SK-N-SH (cell line): ENCODE results near the gene MYL12B. TPM values are rescaled to one million over a fixed set of nuclear protein-coding genes. Genes with fewer than 3 reads are reported as not detected.

Experiments
- CTCF ChIA-PET: fragments of 300-600, 350-600 bp; formaldehyde crosslinking; extraction: SDS; loops from one replicate; lab custom pipeline; 2021; lab: Yijun Ruan, JAX
- POLR2A ChIA-PET: fragments of 350-600 bp; sonication (Branson Sonifier 250); formaldehyde crosslinking; extraction: SDS; loops from one replicate; lab custom pipeline; 2020; ENCODE audit warnings: antibody characterized with exemption, inconsistent platforms; lab: Yijun Ruan, JAX
- DNase-seq: peaks from one replicate; pipeline ENCODE4 v3.0.0; 2012
- H2AFZ ChIP-seq: fragments of 200-600 bp; sonication (generic); 2 replicates; pipeline ENCODE4 v1.8.1; 2016; ENCODE audit warnings: antibody characterized with exemption, mild to moderate bottlenecking, low read depth
- H3F3A ChIP-seq: fragments of 200-600 bp; sonication (generic); replicated peaks from 2 replicates; pipeline ENCODE3; 2016; ENCODE audit warnings: antibody characterized with exemption, mild to moderate bottlenecking; ENCODE audit not compliant: insufficient read depth
- H3K27ac ChIP-seq, 2 experiments: fragments of 200-500 bp in 1 of 2; fragments of 200-600 bp in 1 of 2; sonication (Bioruptor generic) in 1 of 2; sonication (generic), shearing (Covaris generic) in 1 of 2; 2 replicates each; pipeline versions ENCODE4 v1.5.1 to v1.6.1; 2014 to 2016; ENCODE audit warnings: low read depth in 2 of 2, inconsistent platforms in 1 of 2, low read length in 1 of 2, mild to moderate bottlenecking in 1 of 2, mixed read lengths in 1 of 2
- H3K27me3 ChIP-seq: fragments of 200-600 bp; sonication (generic), shearing (Covaris generic); 2 replicates; pipeline ENCODE4 v1.6.1; 2016; ENCODE audit warnings: mixed run types; ENCODE audit not compliant: insufficient read depth
- H3K36me3 ChIP-seq, 2 experiments: fragments of 200-500 bp in 1 of 2; fragments of 200-600 bp in 1 of 2; sonication (Bioruptor generic) in 1 of 2; sonication (generic) in 1 of 2; replicated peaks in 1 of 2; 2 replicates each; pipeline versions ENCODE3 to v1.5.1; 2014 to 2016; ENCODE audit warnings: low read length in 1 of 2, mild to moderate bottlenecking in 1 of 2; ENCODE audit not compliant: insufficient read depth in 2 of 2, control insufficient read depth in 1 of 2
- H3K4me1 ChIP-seq, 2 experiments: fragments of 200-500 bp in 1 of 2; fragments of 200-600 bp in 1 of 2; sonication (Bioruptor generic) in 1 of 2; sonication (generic), shearing (Covaris generic) in 1 of 2; 2 replicates each; pipeline versions ENCODE4 v1.5.1 to v1.6.1; 2014 to 2016; ENCODE audit warnings: low read depth in 1 of 2, low read length in 1 of 2, mixed run types in 1 of 2; ENCODE audit not compliant: insufficient read depth in 2 of 2, control insufficient read depth in 1 of 2
- H3K4me2 ChIP-seq: fragments of 200-600 bp; sonication (generic), shearing (Covaris generic); 2 replicates; pipeline ENCODE4 v1.6.1; 2017; ENCODE audit warnings: mixed run types
- H3K4me3 ChIP-seq, 2 experiments: fragments of 200-500 bp in 1 of 2; fragments of 200-600 bp in 1 of 2; sonication (Bioruptor generic) in 1 of 2; sonication (generic), shearing (Covaris generic) in 1 of 2; 2 replicates each; pipeline versions ENCODE4 v1.5.1 to v1.8.1; 2014 to 2016; ENCODE audit warnings: low read depth in 2 of 2, inconsistent platforms in 1 of 2, low read length in 1 of 2, mild to moderate bottlenecking in 1 of 2, mixed read lengths in 1 of 2, moderate library complexity in 1 of 2
- H3K79me2 ChIP-seq: fragments of 200-600 bp; sonication (generic); 2 replicates; pipeline ENCODE4 v1.8.1; 2017; ENCODE audit warnings: mild to moderate bottlenecking; ENCODE audit not compliant: insufficient read depth
- H3K9ac ChIP-seq: fragments of 200-600 bp; sonication (generic); 2 replicates; pipeline ENCODE4 v1.6.1; 2017; ENCODE audit warnings: mixed run types
- H3K9me2 ChIP-seq: fragments of 200-600 bp; sonication (generic); 2 replicates; pipeline ENCODE4 v1.6.1; 2017; ENCODE audit warnings: mixed run types
- H3K9me3 ChIP-seq: fragments of 200-600 bp; sonication (generic); 2 replicates; pipeline ENCODE4 v1.6.1; 2017; ENCODE audit warnings: mixed run types, mild to moderate bottlenecking, moderate library complexity
- H4K20me1 ChIP-seq: fragments of 200-600 bp; sonication (generic); 2 replicates; pipeline ENCODE4 v1.6.1; 2017; ENCODE audit warnings: mild to moderate bottlenecking, mixed run types; ENCODE audit not compliant: insufficient read depth
- CHD2 ChIP-seq: fragments of 150-350 bp; IDR thresholded peaks from 2 replicates; pipeline ENCODE4 v1.6.1; 2018; ENCODE audit warnings: low read length; ENCODE audit not compliant: partially characterized antibody
- ELF1 ChIP-seq: IDR thresholded peaks from 2 replicates; pipeline ENCODE4 v1.4.0; 2012
- EP300 ChIP-seq, 2 experiments: IDR thresholded peaks; 2 replicates each; pipeline versions ENCODE4 v1.4.0 to v1.6.1; 2012; ENCODE audit warnings: borderline replicate concordance in 1 of 2, low read depth in 1 of 2, low read length in 1 of 2
- FOSL2 ChIP-seq: IDR thresholded peaks from 2 replicates; pipeline ENCODE4 v1.4.0; 2012; ENCODE audit warnings: low read depth, mild to moderate bottlenecking, moderate library complexity, borderline replicate concordance
- FOXJ3 ChIP-seq: sonication (generic); formaldehyde crosslinking; IDR thresholded peaks from 2 replicates; pipeline ENCODE4 v1.5.1; 2020; ENCODE audit warnings: mild to moderate bottlenecking, missing genetic modification reagents
- GABPA ChIP-seq: IDR thresholded peaks from 2 replicates; pipeline ENCODE4 v1.4.0; 2012; ENCODE audit warnings: low read depth, mild to moderate bottlenecking
- GATA2 ChIP-seq: sonication (generic); formaldehyde crosslinking; IDR thresholded peaks from 2 replicates; pipeline ENCODE4 v1.5.0; 2020; ENCODE audit warnings: mild to moderate bottlenecking, missing genetic modification reagents
- PBX3 ChIP-seq: IDR thresholded peaks from 2 replicates; pipeline ENCODE4; 2012
- RAD21 ChIP-seq: IDR thresholded peaks from 2 replicates; pipeline ENCODE4 v1.6.1; 2012; ENCODE audit warnings: mild to moderate bottlenecking, low read length
- RCOR1 ChIP-seq: fragments of 150-350 bp; IDR thresholded peaks from 2 replicates; pipeline ENCODE4 v1.6.1; 2017; ENCODE audit warnings: antibody characterized with exemption, low read length
- RXRA ChIP-seq: IDR thresholded peaks from 2 replicates; pipeline ENCODE4 v1.4.0; 2012; ENCODE audit warnings: low read depth, mild to moderate bottlenecking, borderline replicate concordance
- SIN3A ChIP-seq: IDR thresholded peaks from 2 replicates; pipeline ENCODE4 v1.6.1; 2012; ENCODE audit warnings: low read depth, mild to moderate bottlenecking, low read length, moderate library complexity, borderline replicate concordance
- SMC3 ChIP-seq: IDR thresholded peaks from 2 replicates; pipeline ENCODE4 v1.6.1; 2012; ENCODE audit warnings: low read depth, low read length, improper control_type of control experiment
- WGBS: methylation state at CpG from one replicate; pipeline ENCODE4 v1.1.6; 2017; ENCODE audit warnings: low lambda C conversion rate; 5-methylcytosine and 5-hydroxymethylcytosine counted together
- polyA plus RNA-seq, 3 experiments: library from polyadenylated mRNA; depleted of rRNA; stranded (reverse); fragments of >200 nt; gene quantifications; 2 replicates each; pipeline ENCODE4 v1.2.3, GENCODE V29; 2012
- TF ChIP-seq, protein P1 (sequence below): IDR thresholded peaks from 2 replicates; pipeline ENCODE4 v1.4.0; 2012; ENCODE audit warnings: low read depth, borderline replicate concordance
- TF ChIP-seq, protein P2 (sequence below): IDR thresholded peaks from 2 replicates; pipeline ENCODE4 v1.4.0; 2012; ENCODE audit warnings: low read depth
- TF ChIP-seq, protein P3 (sequence below): fragments of 200-600 bp; sonication (generic); IDR thresholded peaks from 2 replicates; pipeline ENCODE4 v1.6.1; 2017; ENCODE audit warnings: antibody characterized with exemption, mild to moderate bottlenecking, moderate library complexity
- TF ChIP-seq, protein P4 (sequence below): IDR thresholded peaks from 2 replicates; pipeline ENCODE4 v1.6.1; 2012; ENCODE audit warnings: mild to moderate bottlenecking, low read depth, low read length, moderate library complexity

MYL12B gene
- polyA plus RNA-seq, 1 of the 3 experiments (the other 2 are of a cell fraction), result 555 TPM

DNA sequence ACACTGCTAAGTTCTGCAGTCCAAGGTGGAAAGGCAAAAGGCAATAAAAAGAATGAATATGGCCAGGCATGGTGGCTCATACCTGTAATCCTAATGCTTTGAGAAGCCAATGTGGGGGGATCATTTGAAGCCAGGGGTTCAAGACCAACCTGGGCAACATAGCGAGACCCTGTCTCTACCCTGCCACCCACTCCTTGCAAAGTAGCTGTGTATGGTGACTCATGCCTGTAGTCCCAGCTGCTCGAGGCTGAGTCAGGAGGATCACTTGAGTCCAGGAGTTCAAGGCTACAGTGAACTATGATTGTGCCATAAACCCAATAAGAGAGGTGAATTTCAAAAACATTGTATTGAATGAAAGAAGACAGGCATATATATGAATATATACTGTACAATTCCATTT, 2.4 kb downstream of the MYL12B start:
- Histone ChIP-seq H3K79me2 (peaks cover 82% of the 10 kb centered on the region), H3K9ac (no peak overlapping the region), H3K9me3 (no peaks in the 10 kb centered on the region), H3K4me2 (peak overlapping the region; percentile 56), H2AFZ (no peak overlapping the region), H3K9me2 (no peaks in the 10 kb centered on the region; the same call in 1 of the 2 replicates), H4K20me1 (peaks cover 69% of the 10 kb centered on the region), H3K36me3 (no peaks in the 10 kb centered on the region), H3K4me3 (no peak overlapping the region; a peak in 1 of 4 replicates), H3K27me3 (no peaks in the 10 kb centered on the region), H3K27ac (no peak overlapping the region), H3F3A (peaks cover 38% of the 10 kb centered on the region), H3K4me1 (peaks cover 19% of the 10 kb centered on the region in 2 experiments; a peak in 3 of 4 replicates)
- WGBS, result 66% methylated on average over 2 of the region's 2 CpGs
- ChIA-PET CTCF (interaction anchor here (1.0 to 1.6 kb wide), 2 partner anchors 18 to 33 kb away, joined by 3 to 4 read pairs; no protein-coding TSS in a partner anchor), POLR2A (no interaction called here)
- no peak for DNase-seq
- TF ChIP-seq CHD2, result no peak
- TF ChIP-seq, protein P1, sequence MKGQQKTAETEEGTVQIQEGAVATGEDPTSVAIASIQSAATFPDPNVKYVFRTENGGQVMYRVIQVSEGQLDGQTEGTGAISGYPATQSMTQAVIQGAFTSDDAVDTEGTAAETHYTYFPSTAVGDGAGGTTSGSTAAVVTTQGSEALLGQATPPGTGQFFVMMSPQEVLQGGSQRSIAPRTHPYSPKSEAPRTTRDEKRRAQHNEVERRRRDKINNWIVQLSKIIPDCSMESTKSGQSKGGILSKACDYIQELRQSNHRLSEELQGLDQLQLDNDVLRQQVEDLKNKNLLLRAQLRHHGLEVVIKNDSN, result no peak
- no peak for TF ChIP-seq FOSL2
- TF ChIP-seq RCOR1, result no peak
- no peak for TF ChIP-seq RXRA
- TF ChIP-seq, protein P2, sequence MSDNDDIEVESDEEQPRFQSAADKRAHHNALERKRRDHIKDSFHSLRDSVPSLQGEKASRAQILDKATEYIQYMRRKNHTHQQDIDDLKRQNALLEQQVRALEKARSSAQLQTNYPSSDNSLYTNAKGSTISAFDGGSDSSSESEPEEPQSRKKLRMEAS, result no peak
- TF ChIP-seq, protein P3, sequence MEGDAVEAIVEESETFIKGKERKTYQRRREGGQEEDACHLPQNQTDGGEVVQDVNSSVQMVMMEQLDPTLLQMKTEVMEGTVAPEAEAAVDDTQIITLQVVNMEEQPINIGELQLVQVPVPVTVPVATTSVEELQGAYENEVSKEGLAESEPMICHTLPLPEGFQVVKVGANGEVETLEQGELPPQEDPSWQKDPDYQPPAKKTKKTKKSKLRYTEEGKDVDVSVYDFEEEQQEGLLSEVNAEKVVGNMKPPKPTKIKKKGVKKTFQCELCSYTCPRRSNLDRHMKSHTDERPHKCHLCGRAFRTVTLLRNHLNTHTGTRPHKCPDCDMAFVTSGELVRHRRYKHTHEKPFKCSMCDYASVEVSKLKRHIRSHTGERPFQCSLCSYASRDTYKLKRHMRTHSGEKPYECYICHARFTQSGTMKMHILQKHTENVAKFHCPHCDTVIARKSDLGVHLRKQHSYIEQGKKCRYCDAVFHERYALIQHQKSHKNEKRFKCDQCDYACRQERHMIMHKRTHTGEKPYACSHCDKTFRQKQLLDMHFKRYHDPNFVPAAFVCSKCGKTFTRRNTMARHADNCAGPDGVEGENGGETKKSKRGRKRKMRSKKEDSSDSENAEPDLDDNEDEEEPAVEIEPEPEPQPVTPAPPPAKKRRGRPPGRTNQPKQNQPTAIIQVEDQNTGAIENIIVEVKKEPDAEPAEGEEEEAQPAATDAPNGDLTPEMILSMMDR, result no peak
- no peak for TF ChIP-seq GATA2 (CRISPR knock-in tag)
- no peak for TF ChIP-seq FOXJ3 (CRISPR knock-in tag)
- no peak for TF ChIP-seq EP300 (IDR thresholded peaks at IDR 0.05; ENCODE audit: borderline replicate concordance in 1 of 2, low read depth in 1 of 2, low read length in 1 of 2)
- TF ChIP-seq SMC3, result no peak
- TF ChIP-seq PBX3, result no peak
- TF ChIP-seq GABPA, result no peak

GRCh38 chr18:3265564-3266033, 3.7 kb downstream of the MYL12B start:
- H3K27me3 ChIP-seq, result no peaks in the 10 kb centered on the region
- peak overlapping the region; percentile 56 for H3K4me2 ChIP-seq
- H3K27ac ChIP-seq, result no peak overlapping the region; a peak in 1 of 4 replicates
- WGBS, result 82% methylated on average over 3 of the region's 3 CpGs
- no peak overlapping the region for H2AFZ ChIP-seq
- POLR2A ChIA-PET, result no interaction called here
- peaks cover 35% of the 10 kb centered on the region for H3F3A ChIP-seq
- no peak overlapping the region for H3K9ac ChIP-seq
- DNase-seq, result no peak
- peaks cover 20 to 24% of the 10 kb centered on the region in 2 experiments; a peak in 3 of 4 replicates for H3K4me1 ChIP-seq
- H3K9me2 ChIP-seq, result no peaks in the 10 kb centered on the region; the same call in 1 of the 2 replicates
- CTCF ChIA-PET, result interaction anchor here (0.8 to 1.3 kb wide), 2 partner anchors 400 to 401 kb away, joined by 3 read pairs; no protein-coding TSS in a partner anchor
- no peaks in the 10 kb centered on the region for H3K36me3 ChIP-seq
- H3K9me3 ChIP-seq, result no peaks in the 10 kb centered on the region
- peak overlapping the region in 1 of 2 experiments; percentile 2; a peak in 1 of 4 replicates for H3K4me3 ChIP-seq
- peaks cover 86% of the 10 kb centered on the region for H3K79me2 ChIP-seq
- H4K20me1 ChIP-seq, result peaks cover 82% of the 10 kb centered on the region
- TF ChIP-seq, protein P3, result no peak
- TF ChIP-seq SIN3A, result 0 out of 2 replicates have a peak, but pooled peaks have one; percentile 26
- TF ChIP-seq ELF1, result 0 out of 2 replicates have a peak, but pooled peaks have one; percentile 30
- no peak for TF ChIP-seq RAD21
- TF ChIP-seq, protein P4, sequence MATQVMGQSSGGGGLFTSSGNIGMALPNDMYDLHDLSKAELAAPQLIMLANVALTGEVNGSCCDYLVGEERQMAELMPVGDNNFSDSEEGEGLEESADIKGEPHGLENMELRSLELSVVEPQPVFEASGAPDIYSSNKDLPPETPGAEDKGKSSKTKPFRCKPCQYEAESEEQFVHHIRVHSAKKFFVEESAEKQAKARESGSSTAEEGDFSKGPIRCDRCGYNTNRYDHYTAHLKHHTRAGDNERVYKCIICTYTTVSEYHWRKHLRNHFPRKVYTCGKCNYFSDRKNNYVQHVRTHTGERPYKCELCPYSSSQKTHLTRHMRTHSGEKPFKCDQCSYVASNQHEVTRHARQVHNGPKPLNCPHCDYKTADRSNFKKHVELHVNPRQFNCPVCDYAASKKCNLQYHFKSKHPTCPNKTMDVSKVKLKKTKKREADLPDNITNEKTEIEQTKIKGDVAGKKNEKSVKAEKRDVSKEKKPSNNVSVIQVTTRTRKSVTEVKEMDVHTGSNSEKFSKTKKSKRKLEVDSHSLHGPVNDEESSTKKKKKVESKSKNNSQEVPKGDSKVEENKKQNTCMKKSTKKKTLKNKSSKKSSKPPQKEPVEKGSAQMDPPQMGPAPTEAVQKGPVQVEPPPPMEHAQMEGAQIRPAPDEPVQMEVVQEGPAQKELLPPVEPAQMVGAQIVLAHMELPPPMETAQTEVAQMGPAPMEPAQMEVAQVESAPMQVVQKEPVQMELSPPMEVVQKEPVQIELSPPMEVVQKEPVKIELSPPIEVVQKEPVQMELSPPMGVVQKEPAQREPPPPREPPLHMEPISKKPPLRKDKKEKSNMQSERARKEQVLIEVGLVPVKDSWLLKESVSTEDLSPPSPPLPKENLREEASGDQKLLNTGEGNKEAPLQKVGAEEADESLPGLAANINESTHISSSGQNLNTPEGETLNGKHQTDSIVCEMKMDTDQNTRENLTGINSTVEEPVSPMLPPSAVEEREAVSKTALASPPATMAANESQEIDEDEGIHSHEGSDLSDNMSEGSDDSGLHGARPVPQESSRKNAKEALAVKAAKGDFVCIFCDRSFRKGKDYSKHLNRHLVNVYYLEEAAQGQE, result peak; percentile 95
